Measurements from ENCODE around the gene SPAG9. TPM values are rescaled to one million over a fixed set of nuclear protein-coding genes. Genes with fewer than 3 reads are reported as not detected.

The SPAG9 gene
- total RNA-seq, 1 donor from 2014 or later: 72.9 TPM

- DNase-seq (ENCODE audit: low spot score in 2 of 2, unreplicated experiment in 2 of 2): no peak
- Mint-ChIP-seq H3K27ac (no peak overlapping the region), H3K4me1 (peaks cover 33% of the 10 kb centered on the region), H3K36me3 (no peaks in the 10 kb centered on the region), H3K9me3 (no peaks in the 10 kb centered on the region), H3K27me3 (ENCODE audit: low read depth) (no peaks in the 10 kb centered on the region), H3K4me3 (no peak overlapping the region)
- TF ChIP-seq, protein P1, sequence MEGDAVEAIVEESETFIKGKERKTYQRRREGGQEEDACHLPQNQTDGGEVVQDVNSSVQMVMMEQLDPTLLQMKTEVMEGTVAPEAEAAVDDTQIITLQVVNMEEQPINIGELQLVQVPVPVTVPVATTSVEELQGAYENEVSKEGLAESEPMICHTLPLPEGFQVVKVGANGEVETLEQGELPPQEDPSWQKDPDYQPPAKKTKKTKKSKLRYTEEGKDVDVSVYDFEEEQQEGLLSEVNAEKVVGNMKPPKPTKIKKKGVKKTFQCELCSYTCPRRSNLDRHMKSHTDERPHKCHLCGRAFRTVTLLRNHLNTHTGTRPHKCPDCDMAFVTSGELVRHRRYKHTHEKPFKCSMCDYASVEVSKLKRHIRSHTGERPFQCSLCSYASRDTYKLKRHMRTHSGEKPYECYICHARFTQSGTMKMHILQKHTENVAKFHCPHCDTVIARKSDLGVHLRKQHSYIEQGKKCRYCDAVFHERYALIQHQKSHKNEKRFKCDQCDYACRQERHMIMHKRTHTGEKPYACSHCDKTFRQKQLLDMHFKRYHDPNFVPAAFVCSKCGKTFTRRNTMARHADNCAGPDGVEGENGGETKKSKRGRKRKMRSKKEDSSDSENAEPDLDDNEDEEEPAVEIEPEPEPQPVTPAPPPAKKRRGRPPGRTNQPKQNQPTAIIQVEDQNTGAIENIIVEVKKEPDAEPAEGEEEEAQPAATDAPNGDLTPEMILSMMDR (IDR thresholded peaks at IDR 0.05; ENCODE audit: unreplicated experiment): no peak
Observed at GRCh38 chr17:50916026-50916707, 204.5 kb downstream of the SPAG9 start.

DNA sequence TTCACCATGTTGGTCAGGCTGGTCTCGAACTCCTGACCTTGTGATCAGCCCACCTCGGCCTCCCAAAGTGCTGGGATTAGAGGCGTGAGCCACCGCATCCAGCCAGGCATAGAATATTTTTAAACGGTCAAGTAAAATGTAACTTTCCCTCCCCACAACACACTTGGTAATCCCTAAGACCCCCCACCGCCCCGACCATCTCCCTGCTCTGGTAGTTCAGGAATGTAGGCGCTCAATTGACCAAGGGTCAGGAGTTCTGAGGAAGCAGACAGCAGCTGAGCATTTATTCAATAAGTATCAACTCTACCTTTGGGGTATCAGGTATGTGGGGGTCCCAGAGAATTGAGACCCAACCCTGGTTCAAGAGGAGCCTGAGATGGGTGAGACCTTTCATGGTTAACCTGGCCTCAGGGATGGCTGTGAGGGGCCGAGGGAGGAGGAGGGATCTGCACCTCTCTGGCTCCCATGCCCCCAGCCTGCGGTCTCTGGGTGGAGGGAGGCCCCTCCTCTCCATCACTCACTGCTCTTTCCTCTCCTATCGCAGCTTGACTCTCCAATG is 206.1 kb downstream of the SPAG9 start:
- no peak for DNase-seq (ENCODE audit: low spot score in 2 of 2, unreplicated experiment in 2 of 2)
- H3K9me3 Mint-ChIP-seq: no peaks in the 10 kb centered on the region
- H3K27ac Mint-ChIP-seq: no peak overlapping the region
- TF ChIP-seq, protein P1 (IDR thresholded peaks at IDR 0.05; ENCODE audit: unreplicated experiment): no peak
- no peaks in the 10 kb centered on the region for H3K36me3 Mint-ChIP-seq
- no peak overlapping the region for H3K4me3 Mint-ChIP-seq
- peaks cover 26% of the 10 kb centered on the region for H3K4me1 Mint-ChIP-seq
- H3K27me3 Mint-ChIP-seq (ENCODE audit: low read depth): no peaks in the 10 kb centered on the region

GRCh38 chr17:50913120-50913519 is 207.5 kb downstream of the SPAG9 start:
- DNase-seq (ENCODE audit: low spot score in 2 of 2, unreplicated experiment in 2 of 2): no peak
- Mint-ChIP-seq H3K4me3 (no peak overlapping the region), H3K4me1 (peaks cover 24% of the 10 kb centered on the region), H3K27me3 (ENCODE audit: low read depth) (no peaks in the 10 kb centered on the region), H3K9me3 (no peaks in the 10 kb centered on the region), H3K36me3 (no peaks in the 10 kb centered on the region), H3K27ac (peak overlapping the region; percentile 43)
- TF ChIP-seq, protein P1 (IDR thresholded peaks at IDR 0.05; ENCODE audit: unreplicated experiment): no peak

Other genes with a start within 250 kb of the SPAG9 start
- 114 to 125 TPM (median 124 TPM) in 3 replicates for gene NME1, start 32.7 kb upstream of the SPAG9 start, total RNA-seq
- 381 to 412 TPM (median 390 TPM) in 3 replicates for gene NME2, start 45.5 kb upstream of the SPAG9 start, total RNA-seq
- gene MBTD1, start 139.2 kb upstream of the SPAG9 start, total RNA-seq: 40.0 to 43.0 TPM (median 40.1 TPM) in 3 replicates
- gene UTP18, start 139.7 kb upstream of the SPAG9 start, total RNA-seq: 30.5 to 32.7 TPM (median 31.1 TPM) in 3 replicates

Measured in mesothelial cell of epicardium (in vitro differentiated cells).